ENCODE data around the gene TNNT3. TPM values are rescaled to one million over a fixed set of nuclear protein-coding genes. Genes with fewer than 3 reads are reported as not detected.
A peak's percentile ranks its signal among the peaks of the same experiment; 100 is the strongest.

Gene TNNT3
- total RNA-seq, 2 experiments from 2014 or later, result 13.7 to 16.7 TPM

DNA sequence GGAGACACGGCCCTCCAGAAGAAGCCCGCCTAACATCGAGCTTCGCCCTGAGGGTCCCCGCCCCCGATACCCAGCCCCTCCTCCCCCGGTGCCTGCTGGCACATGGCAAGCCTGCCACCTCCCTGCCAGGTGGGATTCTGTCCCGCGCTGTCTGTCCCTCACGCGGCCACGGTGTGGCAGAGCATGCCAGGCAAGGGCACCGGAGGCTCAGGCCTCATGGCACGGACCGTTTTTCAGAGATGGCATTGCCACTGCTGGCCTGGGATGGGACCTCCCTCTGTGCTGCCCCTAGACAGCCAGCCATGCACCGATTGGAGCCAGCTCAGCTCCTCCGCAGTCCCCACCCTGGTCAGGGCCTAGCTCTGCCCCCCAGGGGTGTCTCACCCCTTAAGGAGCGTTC, 47.0 kb downstream of the TNNT3 start:
- DNase-seq (peak; percentile 15), ATAC-seq (ENCODE audit: low read depth) (no peak)
- POLR2A ChIA-PET, result no interaction called here
- Mint-ChIP-seq H3K27ac (no peak overlapping the region), H3K9me3 (no peaks in the 10 kb centered on the region), H3K36me3 (no peaks in the 10 kb centered on the region), H3K4me1 (no peaks in the 10 kb centered on the region), H3K4me3 (no peak overlapping the region), H3K27me3 (no peaks in the 10 kb centered on the region)

DNA sequence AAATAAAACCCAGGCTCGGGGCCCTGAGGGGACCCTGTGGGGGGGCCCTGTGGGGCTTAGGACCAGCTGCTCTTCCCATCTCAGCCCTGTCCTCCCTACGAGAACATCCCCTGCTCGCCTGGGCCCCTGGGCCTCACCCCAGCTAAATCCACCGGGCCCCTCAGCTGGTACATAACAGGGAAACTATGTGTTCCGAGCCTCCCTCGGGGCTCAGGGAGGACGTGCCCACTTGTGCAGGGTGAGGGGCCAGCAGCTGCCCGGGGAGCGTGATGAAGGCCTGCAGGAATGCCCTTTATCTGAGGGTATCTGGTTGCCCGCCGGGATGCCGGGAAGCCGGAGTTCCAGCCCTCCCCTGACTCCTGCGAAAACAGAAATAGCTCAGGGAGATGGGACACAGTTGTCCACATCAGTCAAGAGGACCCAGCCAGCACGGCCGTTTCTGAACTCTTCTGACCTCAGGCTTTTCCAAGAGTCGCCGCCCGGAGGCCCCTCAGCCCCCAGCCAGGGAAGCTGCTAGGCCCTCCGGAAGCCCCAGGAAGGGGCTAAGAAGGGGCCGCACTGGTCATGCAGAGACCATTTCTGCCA, 48.2 kb downstream of the TNNT3 start:
- DNase-seq (no peak), ATAC-seq (ENCODE audit: low read depth) (no peak)
- H3K9me3 Mint-ChIP-seq, result no peaks in the 10 kb centered on the region
- no peak overlapping the region for H3K4me3 Mint-ChIP-seq
- POLR2A ChIA-PET, result no interaction called here
- no peaks in the 10 kb centered on the region for H3K4me1 Mint-ChIP-seq
- no peaks in the 10 kb centered on the region for H3K27me3 Mint-ChIP-seq
- no peaks in the 10 kb centered on the region for H3K36me3 Mint-ChIP-seq
- no peak overlapping the region for H3K27ac Mint-ChIP-seq

DNA sequence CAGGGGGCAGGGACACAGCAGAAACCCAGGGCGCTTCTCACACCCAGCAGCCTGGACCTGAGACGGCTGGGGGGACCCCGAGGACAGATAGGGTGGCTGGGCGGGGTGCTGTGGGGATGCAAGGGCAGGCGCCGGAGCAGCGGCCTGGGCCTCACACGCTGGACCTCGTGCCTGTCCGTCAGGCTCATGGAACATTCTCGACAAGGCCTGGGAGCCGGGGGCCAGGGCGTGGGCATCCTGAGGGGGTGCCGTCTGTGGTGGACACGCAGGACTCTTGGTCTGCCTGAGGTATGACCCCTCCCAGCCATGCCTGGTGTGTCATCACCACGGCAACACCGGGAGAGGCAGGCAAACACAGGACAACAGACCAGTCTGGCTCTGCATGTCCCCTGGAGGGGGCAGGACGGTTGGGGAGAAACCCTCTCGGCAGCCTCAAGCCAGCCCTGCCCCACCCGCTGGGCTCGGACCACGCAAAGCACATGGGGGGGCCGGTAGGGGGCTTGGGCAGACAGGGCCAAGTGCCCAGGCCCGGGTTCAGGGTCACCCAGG, 49.0 kb downstream of the TNNT3 start:
- no peaks in the 10 kb centered on the region for H3K27me3 Mint-ChIP-seq
- no peaks in the 10 kb centered on the region for H3K36me3 Mint-ChIP-seq
- no peak overlapping the region for H3K4me3 Mint-ChIP-seq
- DNase-seq (no peak), ATAC-seq (ENCODE audit: low read depth) (no peak)
- no peak overlapping the region for H3K27ac Mint-ChIP-seq
- no peaks in the 10 kb centered on the region for H3K4me1 Mint-ChIP-seq
- POLR2A ChIA-PET, result no interaction called here
- H3K9me3 Mint-ChIP-seq, result no peaks in the 10 kb centered on the region

DNA sequence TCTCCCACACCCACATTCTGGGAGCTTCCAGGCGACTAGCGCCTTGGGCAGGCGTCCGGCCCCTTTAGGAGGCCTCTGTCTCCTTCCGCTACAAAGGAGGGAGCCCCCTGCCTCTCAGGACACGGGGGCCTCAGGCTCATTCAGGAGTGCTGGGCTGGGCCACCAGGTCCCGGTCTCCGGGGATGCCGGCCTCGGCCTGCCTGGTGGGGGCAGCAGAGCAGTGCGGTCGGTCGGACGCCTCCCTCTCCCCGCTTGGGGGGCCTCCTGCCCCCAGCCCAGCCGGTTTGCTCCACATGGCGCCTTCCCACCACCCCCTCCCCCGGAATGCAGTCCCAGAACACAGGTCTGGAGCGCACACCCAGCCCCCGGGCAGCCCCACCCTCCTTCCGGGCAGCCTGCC, 49.5 kb downstream of the TNNT3 start:
- Mint-ChIP-seq H3K4me1 (no peaks in the 10 kb centered on the region), H3K27me3 (no peaks in the 10 kb centered on the region), H3K27ac (no peak overlapping the region), H3K4me3 (no peak overlapping the region), H3K36me3 (no peaks in the 10 kb centered on the region), H3K9me3 (no peaks in the 10 kb centered on the region)
- no peak for DNase-seq
- ATAC-seq (ENCODE audit: low read depth), result no peak
- POLR2A ChIA-PET, result no interaction called here

DNA sequence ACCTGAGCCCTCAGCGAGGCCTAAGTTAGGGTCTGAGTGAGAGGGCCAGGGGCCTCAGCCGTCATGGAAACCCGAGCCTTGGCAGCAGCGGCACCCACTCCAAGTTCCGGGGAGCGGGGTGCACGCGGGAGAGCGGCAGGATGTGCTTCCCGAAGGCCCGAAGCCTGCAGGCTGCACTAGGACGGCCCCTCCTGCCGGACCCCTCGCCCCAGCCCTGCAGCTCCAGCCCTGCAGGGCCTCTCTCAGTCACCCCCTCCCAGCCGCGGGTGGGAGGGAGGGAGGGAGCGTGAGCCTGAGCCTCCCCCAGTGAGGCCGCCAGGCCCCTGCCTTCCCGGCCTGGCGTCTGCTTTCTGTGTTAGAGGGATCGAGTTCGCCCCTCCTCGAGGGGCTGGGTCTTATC, 50.3 kb downstream of the TNNT3 start:
- DNase-seq, result no peak
- Mint-ChIP-seq H3K4me1 (no peaks in the 10 kb centered on the region), H3K4me3 (no peak overlapping the region), H3K27me3 (no peaks in the 10 kb centered on the region), H3K9me3 (no peaks in the 10 kb centered on the region), H3K27ac (no peak overlapping the region), H3K36me3 (no peaks in the 10 kb centered on the region)
- POLR2A ChIA-PET, result no interaction called here
- no peak for ATAC-seq (ENCODE audit: low read depth)

DNA sequence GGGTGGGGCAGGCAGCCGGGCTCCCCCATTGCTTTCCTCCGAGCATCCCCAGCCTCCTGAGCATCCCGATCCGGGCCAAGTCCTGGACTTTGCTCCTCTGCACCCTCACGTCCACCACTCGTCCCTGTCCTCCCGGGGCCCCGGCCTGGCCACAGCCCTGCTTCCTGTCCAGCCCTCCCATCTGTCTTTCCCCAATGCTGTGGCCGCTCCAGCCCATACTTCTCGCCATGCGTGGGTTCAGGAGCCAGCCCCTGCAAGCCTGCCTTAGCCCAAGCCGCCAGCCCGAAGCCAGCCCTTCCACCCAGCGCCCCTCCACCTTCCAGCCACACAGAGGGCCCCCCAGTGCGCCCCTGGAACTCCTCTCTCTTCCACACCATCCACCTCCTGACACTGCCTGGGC, 51.5 kb downstream of the TNNT3 start:
- no peaks in the 10 kb centered on the region for H3K4me1 Mint-ChIP-seq
- POLR2A ChIA-PET, result no interaction called here
- no peaks in the 10 kb centered on the region for H3K9me3 Mint-ChIP-seq
- ATAC-seq (ENCODE audit: low read depth) (no peak), DNase-seq (peak; percentile 19)
- no peaks in the 10 kb centered on the region for H3K27me3 Mint-ChIP-seq
- no peak overlapping the region for H3K4me3 Mint-ChIP-seq
- no peaks in the 10 kb centered on the region for H3K36me3 Mint-ChIP-seq
- H3K27ac Mint-ChIP-seq, result no peak overlapping the region

DNA sequence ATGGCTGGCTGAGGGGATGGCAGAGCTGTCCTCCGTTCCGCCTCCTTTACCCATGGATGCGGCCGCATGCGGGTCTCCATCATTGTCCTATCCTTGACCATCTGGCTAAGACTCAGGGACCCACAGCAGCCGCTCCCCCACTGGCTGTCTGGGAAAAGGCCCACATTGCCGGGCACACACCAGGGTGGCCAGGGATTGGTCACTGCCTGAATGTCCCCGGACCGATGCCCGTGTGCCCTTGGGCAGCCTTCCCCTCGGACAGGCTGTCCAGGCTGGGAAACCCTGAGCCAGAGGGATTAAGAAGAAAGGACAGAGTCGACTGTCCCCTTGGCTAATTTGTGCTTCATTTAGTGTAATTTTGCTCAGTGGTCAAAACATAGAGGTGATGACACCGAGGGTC, 55.7 kb downstream of the TNNT3 start:
- DNase-seq (no peak), ATAC-seq (ENCODE audit: low read depth) (no peak)
- no peaks in the 10 kb centered on the region for H3K4me1 Mint-ChIP-seq
- no peaks in the 10 kb centered on the region for H3K36me3 Mint-ChIP-seq
- H3K9me3 Mint-ChIP-seq, result no peaks in the 10 kb centered on the region
- POLR2A ChIA-PET, result no interaction called here
- H3K27me3 Mint-ChIP-seq, result no peaks in the 10 kb centered on the region
- H3K4me3 Mint-ChIP-seq, result no peak overlapping the region
- no peak overlapping the region for H3K27ac Mint-ChIP-seq

DNA sequence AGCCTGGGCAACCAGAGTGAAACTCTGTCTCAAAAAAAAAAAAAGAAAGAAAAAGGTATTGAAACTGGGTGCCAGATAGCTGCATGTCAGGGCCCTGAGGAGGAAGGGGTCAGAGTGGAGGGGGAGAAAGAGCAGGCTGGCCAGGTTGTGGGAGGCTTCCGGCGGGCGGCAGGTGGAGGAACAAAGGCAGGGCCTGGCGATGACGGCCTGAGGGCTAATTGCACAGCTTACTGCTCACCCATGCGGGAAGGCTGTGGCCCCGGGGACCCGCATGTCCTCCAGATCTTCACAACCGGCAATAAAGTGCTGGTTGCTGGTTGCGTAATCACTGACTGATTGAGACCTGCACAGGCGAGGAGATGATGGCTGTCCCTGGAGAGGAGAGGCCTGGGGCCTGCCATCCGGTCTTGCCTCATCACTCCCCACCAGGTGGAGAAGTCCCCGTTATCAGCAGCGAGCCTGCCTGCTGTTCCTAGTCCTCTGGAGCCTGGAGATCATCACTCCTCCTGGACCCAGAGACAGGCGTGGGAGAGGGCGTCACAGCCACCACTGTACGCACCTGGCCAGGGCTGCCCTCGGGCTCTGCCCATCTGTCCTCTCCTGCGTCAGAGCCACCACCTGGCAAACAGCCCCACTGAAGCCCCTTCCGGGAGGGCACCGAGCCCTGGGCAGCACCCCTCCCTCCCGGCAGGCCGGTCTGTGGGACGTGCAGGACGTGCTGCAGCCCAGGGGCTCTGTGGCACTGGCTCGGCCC, 59.4 kb downstream of the TNNT3 start:
- H3K27me3 Mint-ChIP-seq, result no peaks in the 10 kb centered on the region
- DNase-seq, result peak; percentile 2
- H3K27ac Mint-ChIP-seq, result no peak overlapping the region
- H3K4me3 Mint-ChIP-seq, result no peak overlapping the region
- H3K4me1 Mint-ChIP-seq, result no peaks in the 10 kb centered on the region
- H3K36me3 Mint-ChIP-seq, result no peaks in the 10 kb centered on the region
- ATAC-seq (ENCODE audit: low read depth), result no peak
- no peaks in the 10 kb centered on the region for H3K9me3 Mint-ChIP-seq
- POLR2A ChIA-PET, result interaction anchor here (0.6 kb wide), 1 partner anchor 1026 kb away, joined by 5 read pairs; no protein-coding TSS in a partner anchor

DNA sequence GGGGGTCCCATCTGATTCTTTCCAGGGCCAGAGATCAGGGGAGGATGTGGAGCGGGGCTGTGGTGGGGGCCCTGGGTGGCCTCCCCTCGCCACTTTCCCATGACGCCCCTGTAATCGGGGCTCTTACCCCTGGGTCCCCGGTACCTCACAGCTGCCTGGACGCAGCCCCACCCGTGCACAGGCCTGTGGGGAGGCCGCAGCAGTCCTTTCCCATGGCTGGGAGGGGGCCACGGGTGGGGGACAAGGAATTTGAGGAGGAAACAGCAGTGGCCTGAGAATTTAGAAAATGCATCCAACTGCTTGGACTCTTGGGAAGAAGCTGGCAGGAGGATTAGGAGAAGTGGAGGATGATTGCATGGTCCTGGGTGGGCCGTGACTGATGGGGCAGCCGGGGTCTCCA, 60.1 kb downstream of the TNNT3 start:
- DNase-seq (no peak), ATAC-seq (ENCODE audit: low read depth) (no peak)
- Mint-ChIP-seq H3K9me3 (no peaks in the 10 kb centered on the region), H3K27me3 (no peaks in the 10 kb centered on the region), H3K36me3 (no peaks in the 10 kb centered on the region), H3K27ac (no peak overlapping the region), H3K4me1 (no peaks in the 10 kb centered on the region), H3K4me3 (no peak overlapping the region)
- POLR2A ChIA-PET, result no interaction called here

DNA sequence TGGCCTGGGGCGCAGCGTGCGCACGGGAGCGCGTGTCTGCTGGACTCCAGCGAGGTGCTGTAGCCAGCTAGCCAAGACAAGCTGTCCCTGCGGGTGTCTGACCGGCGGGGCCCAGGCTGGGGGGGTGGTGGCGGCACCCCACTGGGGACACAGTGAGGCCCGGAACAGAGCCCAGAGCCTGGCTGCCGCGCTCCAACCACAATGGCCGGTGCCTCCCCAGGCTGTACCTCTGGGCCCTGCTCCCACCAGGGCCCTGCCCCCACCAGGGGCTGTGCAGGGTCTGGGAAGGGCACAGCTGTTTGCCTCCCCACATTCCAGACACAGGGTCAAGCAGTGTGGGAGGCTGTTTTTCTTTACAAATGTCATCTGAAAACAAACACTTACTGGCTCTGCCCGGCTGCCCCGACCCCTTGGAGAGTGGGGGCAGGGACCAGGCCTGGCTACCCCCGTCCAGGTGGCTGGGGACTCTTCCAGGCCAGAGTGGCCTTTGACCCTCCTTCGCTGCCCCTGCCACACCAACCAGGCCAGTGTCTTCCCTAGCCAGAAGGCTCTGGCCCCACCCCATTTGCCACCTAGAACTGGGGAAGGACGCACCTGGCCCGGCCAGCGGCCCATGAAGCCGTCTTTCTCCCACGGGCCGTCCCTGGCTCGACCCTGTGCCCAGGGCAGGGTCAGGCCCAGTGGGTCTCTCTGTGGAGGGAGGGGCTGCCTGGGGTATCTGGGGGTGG, 63.5 kb downstream of the TNNT3 start:
- Mint-ChIP-seq H3K36me3 (no peaks in the 10 kb centered on the region), H3K27me3 (no peaks in the 10 kb centered on the region), H3K4me1 (no peaks in the 10 kb centered on the region), H3K4me3 (no peak overlapping the region), H3K27ac (no peak overlapping the region), H3K9me3 (no peaks in the 10 kb centered on the region)
- ATAC-seq (ENCODE audit: low read depth) (no peak), DNase-seq (no peak)
- POLR2A ChIA-PET, result interaction anchor here (0.5 kb wide), 1 partner anchor 942 kb away, joined by 3 read pairs; no protein-coding TSS in a partner anchor

DNA sequence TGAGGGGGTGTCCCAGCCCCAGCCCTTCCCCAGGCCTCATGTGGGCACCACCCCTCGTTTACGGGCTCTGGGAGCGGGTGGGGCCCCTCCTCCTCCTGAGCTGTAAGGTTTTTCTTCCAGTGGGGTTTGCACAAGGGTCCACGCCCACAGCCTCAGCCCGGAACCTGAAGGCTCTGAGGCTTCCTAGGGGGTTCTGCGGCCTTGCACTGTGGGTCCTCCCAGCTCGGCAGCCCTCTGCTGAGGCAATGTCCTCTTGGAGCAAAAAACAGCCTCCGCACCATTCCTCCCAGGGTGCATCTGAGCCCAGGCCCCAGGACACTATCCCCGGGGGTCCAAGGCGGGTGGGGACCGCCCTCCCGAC, 64.1 kb downstream of the TNNT3 start:
- DNase-seq (peak; percentile 4), ATAC-seq (ENCODE audit: low read depth) (no peak)
- Mint-ChIP-seq H3K9me3 (no peaks in the 10 kb centered on the region), H3K36me3 (no peaks in the 10 kb centered on the region), H3K27ac (no peak overlapping the region), H3K4me3 (no peak overlapping the region), H3K4me1 (no peaks in the 10 kb centered on the region), H3K27me3 (no peaks in the 10 kb centered on the region)
- POLR2A ChIA-PET, result interaction anchor here (0.5 kb wide), 1 partner anchor 942 kb away, joined by 3 read pairs; no protein-coding TSS in a partner anchor

DNA sequence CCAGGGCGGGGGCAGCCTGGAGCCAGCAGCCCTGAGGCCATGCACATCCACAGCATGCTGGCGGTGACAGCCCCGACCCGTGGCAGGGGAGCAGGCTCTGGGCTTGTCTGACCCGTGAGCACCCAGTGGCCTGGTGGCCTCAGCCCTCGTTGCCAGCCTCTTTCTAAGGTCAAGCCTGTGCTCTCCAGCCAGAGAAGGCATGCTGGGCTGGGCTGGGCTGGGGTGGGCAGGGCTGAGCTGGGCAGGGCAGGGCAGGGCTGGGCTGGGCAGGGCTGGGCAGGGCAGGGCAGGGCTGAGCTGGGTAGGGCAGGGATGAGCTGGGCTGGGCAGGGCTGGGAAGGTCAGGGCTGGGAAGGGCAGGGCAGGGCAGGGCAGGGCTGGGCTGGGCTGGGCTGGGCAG, 67.5 kb downstream of the TNNT3 start:
- POLR2A ChIA-PET, result no interaction called here
- ATAC-seq (ENCODE audit: low read depth) (no peak), DNase-seq (no peak)
- Mint-ChIP-seq H3K27ac (no peak overlapping the region), H3K36me3 (no peaks in the 10 kb centered on the region), H3K4me3 (no peak overlapping the region), H3K4me1 (no peaks in the 10 kb centered on the region), H3K27me3 (no peaks in the 10 kb centered on the region), H3K9me3 (no peaks in the 10 kb centered on the region)

DNA sequence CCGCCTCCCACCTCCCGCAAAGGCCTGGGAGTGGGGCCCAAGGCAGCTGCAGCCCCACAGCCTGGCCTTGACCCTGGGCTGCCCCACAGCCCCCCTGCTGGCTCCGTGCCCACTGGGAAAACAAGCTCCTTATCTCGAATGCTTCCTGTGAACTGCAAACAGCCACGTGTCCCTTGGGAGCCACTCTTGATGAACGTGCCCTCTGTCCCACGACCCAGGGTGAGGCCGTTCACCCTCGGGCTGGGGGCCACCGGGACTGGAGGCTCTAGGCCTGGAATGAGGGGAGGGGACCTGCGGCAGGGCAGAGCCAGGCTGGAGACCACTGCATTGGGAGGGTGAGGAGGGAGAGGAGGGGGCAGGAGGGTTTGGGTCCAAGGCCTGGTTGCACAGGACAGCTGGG, 68.7 kb downstream of the TNNT3 start:
- Mint-ChIP-seq H3K4me3 (no peak overlapping the region), H3K4me1 (no peaks in the 10 kb centered on the region), H3K27me3 (no peaks in the 10 kb centered on the region), H3K9me3 (no peaks in the 10 kb centered on the region), H3K36me3 (no peaks in the 10 kb centered on the region), H3K27ac (no peak overlapping the region)
- ATAC-seq (ENCODE audit: low read depth) (no peak), DNase-seq (no peak)
- POLR2A ChIA-PET, result interaction anchor here (0.6 kb wide), 1 partner anchor 96 kb away, joined by 7 read pairs; no protein-coding TSS in a partner anchor
